HEK293 (cell line): Measurements from ENCODE around the gene EYA2.

Experiments
- CTCF ChIA-PET: fragments of 350-600 bp; formaldehyde crosslinking; extraction: SDS; loops from one replicate; lab custom pipeline; 2021; ENCODE audit warnings: antibody characterized with exemption; lab: Yijun Ruan, JAX
- POLR2A ChIA-PET: fragments of 300-600 bp; formaldehyde crosslinking; extraction: SDS; loops from one replicate; lab custom pipeline; 2020; ENCODE audit warnings: antibody characterized with exemption, inconsistent platforms; lab: Yijun Ruan, JAX
- H3K27ac ChIP-seq: fragments of 200-500 bp; sonication (Bioruptor generic); 2 replicates; pipeline ENCODE4 v1.5.1; 2014; ENCODE audit warnings: low read depth, low read length, control low read depth, inconsistent platforms; ENCODE audit errors: extremely low read depth
- H3K36me3 ChIP-seq, 2 experiments: fragments of 200-500 bp in 1 of 2; sonication (Bioruptor generic) in 1 of 2; 1 replicate in 1 of 2; 2 replicates in 1 of 2; pipeline ENCODE4 v1.5.1; 2014 to 2017; ENCODE audit warnings: inconsistent platforms in 2 of 2, low read length in 2 of 2; ENCODE audit not compliant: control insufficient read depth in 2 of 2, insufficient read depth in 1 of 2
- H3K4me1 ChIP-seq: fragments of 200-500 bp; sonication (Bioruptor generic); 2 replicates; pipeline ENCODE4 v1.5.1; 2014; ENCODE audit warnings: mild to moderate bottlenecking, low read length, inconsistent platforms; ENCODE audit not compliant: control insufficient read depth, insufficient read depth
- H3K4me3 ChIP-seq: 2 replicates; pipeline ENCODE4 v1.5.1; 2011; ENCODE audit warnings: low read depth, mild to moderate bottlenecking, control low read depth, low read length, moderate library complexity
- H3K9me3 ChIP-seq: fragments of 200-500 bp; sonication (Bioruptor generic); 2 replicates; pipeline ENCODE4 v1.5.1; 2014; ENCODE audit warnings: low read depth, low read length, inconsistent platforms; ENCODE audit not compliant: control insufficient read depth, insufficient read depth
- KLF16 ChIP-seq: fragments of 450-650 bp; formaldehyde crosslinking; IDR thresholded peaks from 2 replicates; pipeline ENCODE4 v1.5.1; 2017; ENCODE audit warnings: missing biosample characterization, missing genetic modification characterization
- KLF7 ChIP-seq: fragments of 450-650 bp; formaldehyde crosslinking; IDR thresholded peaks from 2 replicates; pipeline ENCODE4 v1.5.1; 2016; ENCODE audit warnings: missing biosample characterization, missing genetic modification characterization, borderline replicate concordance
- KLF8 ChIP-seq: fragments of 450-650 bp; formaldehyde crosslinking; IDR thresholded peaks from 2 replicates; pipeline ENCODE4 v1.5.1; 2016; ENCODE audit warnings: missing biosample characterization, missing genetic modification characterization
- ZNF146 ChIP-seq: fragments of 450-650 bp; formaldehyde crosslinking; IDR thresholded peaks from 2 replicates; pipeline ENCODE4 v1.5.1; 2016; ENCODE audit warnings: missing biosample characterization, missing genetic modification characterization
- ZNF202 ChIP-seq: fragments of 450-650 bp; formaldehyde crosslinking; IDR thresholded peaks from 2 replicates; pipeline ENCODE4 v1.5.1; 2016; ENCODE audit warnings: missing biosample characterization, missing genetic modification characterization, borderline replicate concordance
- ZNF211 ChIP-seq: fragments of 450-650 bp; formaldehyde crosslinking; IDR thresholded peaks from 2 replicates; pipeline ENCODE4 v1.5.1; 2016; ENCODE audit warnings: low read depth, missing biosample characterization, missing genetic modification characterization
- ZNF354C ChIP-seq: fragments of 450-650 bp; formaldehyde crosslinking; IDR thresholded peaks from 2 replicates; pipeline ENCODE4 v1.5.1; 2016; ENCODE audit warnings: missing biosample characterization, missing genetic modification characterization, low read depth, borderline replicate concordance
- ZNF423 ChIP-seq: fragments of 450-650 bp; formaldehyde crosslinking; IDR thresholded peaks from 2 replicates; pipeline ENCODE4 v1.5.1; 2016; ENCODE audit warnings: missing biosample characterization, missing genetic modification characterization
- ZNF473 ChIP-seq: fragments of 450-650 bp; formaldehyde crosslinking; IDR thresholded peaks from 2 replicates; pipeline ENCODE4 v1.5.1; 2017; ENCODE audit warnings: missing biosample characterization, missing genetic modification characterization
- ZNF658 ChIP-seq: fragments of 450-650 bp; formaldehyde crosslinking; IDR thresholded peaks from 2 replicates; pipeline ENCODE4; 2016; ENCODE audit warnings: missing biosample characterization, missing genetic modification characterization
- ZNF792 ChIP-seq: fragments of 450-650 bp; formaldehyde crosslinking; IDR thresholded peaks from 2 replicates; pipeline ENCODE4 v1.5.1; 2016; ENCODE audit warnings: missing biosample characterization, missing genetic modification characterization
- TF ChIP-seq, protein P1 (sequence below): fragments of 450-650 bp; formaldehyde crosslinking; IDR thresholded peaks from 2 replicates; pipeline ENCODE4 v1.5.1; 2016; ENCODE audit warnings: missing biosample characterization, missing genetic modification characterization
- TF ChIP-seq, protein P2 (sequence below): fragments of 450-650 bp; formaldehyde crosslinking; IDR thresholded peaks from 2 replicates; pipeline ENCODE4 v1.5.1; 2017; ENCODE audit warnings: missing biosample characterization, missing genetic modification characterization
- TF ChIP-seq, protein P3 (sequence below): fragments of 450-650 bp; formaldehyde crosslinking; IDR thresholded peaks from 2 replicates; pipeline ENCODE4 v1.5.1; 2016; ENCODE audit warnings: missing biosample characterization, missing genetic modification characterization
- TF ChIP-seq, protein P4 (sequence below): fragments of 450-650 bp; formaldehyde crosslinking; IDR thresholded peaks from 2 replicates; pipeline ENCODE4 v1.5.1; 2016; ENCODE audit warnings: missing biosample characterization, missing genetic modification characterization, borderline replicate concordance

Gene EYA2

DNA sequence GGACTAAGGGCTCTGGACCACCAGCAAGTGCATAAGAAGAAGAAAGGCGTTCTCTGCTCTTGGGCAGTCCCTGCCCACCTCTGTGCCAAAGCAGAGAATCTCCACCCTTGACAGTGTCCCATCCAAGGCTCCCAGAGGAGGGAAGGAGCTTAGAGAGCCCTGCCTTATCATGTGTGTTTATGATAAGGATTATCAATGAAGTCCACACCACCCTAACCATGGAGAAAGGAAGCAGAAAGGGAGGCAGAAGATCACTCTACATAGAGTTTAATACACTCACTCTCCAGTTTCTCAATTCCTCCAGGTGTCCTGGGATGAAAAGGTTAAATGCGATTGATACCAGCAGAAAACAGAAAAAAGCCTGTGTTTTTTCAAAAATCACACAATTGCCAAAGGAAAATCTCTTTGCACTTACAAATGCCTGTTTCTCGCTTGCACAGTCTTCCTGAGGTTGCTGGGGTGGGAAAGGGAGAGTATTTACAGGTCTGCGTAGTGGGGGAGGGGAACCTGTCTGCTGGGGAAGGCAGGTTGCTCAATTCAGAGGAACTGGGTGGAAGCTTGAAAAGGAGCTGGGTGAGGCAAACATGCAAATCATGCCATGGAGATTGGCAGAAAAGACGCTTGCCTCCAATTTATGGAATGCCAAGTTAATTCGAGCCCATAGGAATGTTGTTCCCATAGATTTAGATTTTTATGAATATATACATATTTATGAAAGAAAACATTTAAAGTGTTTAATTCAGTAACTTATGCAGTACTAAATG lies 104.0 kb downstream of the EYA2 start:
- ChIA-PET CTCF (no interaction called here), POLR2A (no interaction called here)
- H3K27ac ChIP-seq = no peak overlapping the region
- no peaks in the 10 kb centered on the region for H3K9me3 ChIP-seq
- H3K4me1 ChIP-seq = no peaks in the 10 kb centered on the region
- no peak overlapping the region for H3K4me3 ChIP-seq
- TF ChIP-seq ZNF423 (tag by site-specific recombination) (no peak), ZNF146 (tag by site-specific recombination) (no peak)
- no peaks in the 10 kb centered on the region; a peak in 1 of 3 replicates for H3K36me3 ChIP-seq

DNA sequence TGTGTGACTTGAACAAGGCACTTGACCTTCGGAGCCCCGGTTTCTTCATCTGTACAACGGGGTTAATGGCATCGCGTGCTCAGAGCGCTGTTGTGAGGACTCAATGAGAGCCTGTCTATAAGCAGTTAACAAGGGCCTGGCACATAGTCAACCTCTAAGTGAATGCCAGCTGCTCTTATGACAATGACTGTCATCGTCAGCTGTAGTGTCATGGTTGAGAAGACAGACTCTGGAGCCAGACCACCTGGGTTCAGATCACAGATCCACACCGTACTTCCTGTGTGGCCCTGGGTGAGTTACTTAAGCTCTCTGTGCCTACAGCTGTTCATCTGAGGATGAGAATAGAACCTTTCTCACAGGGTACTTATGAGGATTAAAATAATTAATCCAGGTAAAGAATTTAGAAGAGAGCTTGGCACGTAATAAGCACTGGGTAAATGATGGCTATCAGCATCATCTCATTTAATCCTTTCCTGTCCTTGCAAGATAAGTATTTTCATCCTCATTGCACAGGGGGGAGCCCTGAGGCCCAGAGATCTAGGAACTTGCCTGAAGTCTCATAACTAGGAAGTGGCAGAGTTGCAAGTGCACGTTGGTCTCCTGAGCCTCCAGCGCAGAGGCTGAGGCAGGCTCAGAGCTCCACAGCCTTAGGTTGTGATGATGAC lies 105.3 kb downstream of the EYA2 start:
- ChIA-PET CTCF (no interaction called here), POLR2A (no interaction called here)
- peaks cover 0 to 9% of the 10 kb centered on the region in 2 experiments; a peak in 2 of 3 replicates for H3K36me3 ChIP-seq
- H3K9me3 ChIP-seq = no peaks in the 10 kb centered on the region
- TF ChIP-seq, protein P1, sequence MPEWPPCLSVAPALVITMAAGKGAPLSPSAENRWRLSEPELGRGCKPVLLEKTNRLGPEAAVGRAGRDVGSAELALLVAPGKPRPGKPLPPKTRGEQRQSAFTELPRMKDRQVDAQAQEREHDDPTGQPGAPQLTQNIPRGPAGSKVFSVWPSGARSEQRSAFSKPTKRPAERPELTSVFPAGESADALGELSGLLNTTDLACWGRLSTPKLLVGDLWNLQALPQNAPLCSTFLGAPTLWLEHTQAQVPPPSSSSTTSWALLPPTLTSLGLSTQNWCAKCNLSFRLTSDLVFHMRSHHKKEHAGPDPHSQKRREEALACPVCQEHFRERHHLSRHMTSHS (tag by site-specific recombination) = no peak
- TF ChIP-seq, protein P2, sequence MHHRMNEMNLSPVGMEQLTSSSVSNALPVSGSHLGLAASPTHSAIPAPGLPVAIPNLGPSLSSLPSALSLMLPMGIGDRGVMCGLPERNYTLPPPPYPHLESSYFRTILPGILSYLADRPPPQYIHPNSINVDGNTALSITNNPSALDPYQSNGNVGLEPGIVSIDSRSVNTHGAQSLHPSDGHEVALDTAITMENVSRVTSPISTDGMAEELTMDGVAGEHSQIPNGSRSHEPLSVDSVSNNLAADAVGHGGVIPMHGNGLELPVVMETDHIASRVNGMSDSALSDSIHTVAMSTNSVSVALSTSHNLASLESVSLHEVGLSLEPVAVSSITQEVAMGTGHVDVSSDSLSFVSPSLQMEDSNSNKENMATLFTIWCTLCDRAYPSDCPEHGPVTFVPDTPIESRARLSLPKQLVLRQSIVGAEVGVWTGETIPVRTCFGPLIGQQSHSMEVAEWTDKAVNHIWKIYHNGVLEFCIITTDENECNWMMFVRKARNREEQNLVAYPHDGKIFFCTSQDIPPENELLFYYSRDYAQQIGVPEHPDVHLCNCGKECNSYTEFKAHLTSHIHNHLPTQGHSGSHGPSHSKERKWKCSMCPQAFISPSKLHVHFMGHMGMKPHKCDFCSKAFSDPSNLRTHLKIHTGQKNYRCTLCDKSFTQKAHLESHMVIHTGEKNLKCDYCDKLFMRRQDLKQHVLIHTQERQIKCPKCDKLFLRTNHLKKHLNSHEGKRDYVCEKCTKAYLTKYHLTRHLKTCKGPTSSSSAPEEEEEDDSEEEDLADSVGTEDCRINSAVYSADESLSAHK (tag by site-specific recombination) = no peak
- TF ChIP-seq, protein P3, sequence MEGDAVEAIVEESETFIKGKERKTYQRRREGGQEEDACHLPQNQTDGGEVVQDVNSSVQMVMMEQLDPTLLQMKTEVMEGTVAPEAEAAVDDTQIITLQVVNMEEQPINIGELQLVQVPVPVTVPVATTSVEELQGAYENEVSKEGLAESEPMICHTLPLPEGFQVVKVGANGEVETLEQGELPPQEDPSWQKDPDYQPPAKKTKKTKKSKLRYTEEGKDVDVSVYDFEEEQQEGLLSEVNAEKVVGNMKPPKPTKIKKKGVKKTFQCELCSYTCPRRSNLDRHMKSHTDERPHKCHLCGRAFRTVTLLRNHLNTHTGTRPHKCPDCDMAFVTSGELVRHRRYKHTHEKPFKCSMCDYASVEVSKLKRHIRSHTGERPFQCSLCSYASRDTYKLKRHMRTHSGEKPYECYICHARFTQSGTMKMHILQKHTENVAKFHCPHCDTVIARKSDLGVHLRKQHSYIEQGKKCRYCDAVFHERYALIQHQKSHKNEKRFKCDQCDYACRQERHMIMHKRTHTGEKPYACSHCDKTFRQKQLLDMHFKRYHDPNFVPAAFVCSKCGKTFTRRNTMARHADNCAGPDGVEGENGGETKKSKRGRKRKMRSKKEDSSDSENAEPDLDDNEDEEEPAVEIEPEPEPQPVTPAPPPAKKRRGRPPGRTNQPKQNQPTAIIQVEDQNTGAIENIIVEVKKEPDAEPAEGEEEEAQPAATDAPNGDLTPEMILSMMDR = no peak
- TF ChIP-seq KLF8 (no peak), KLF16 (tag by site-specific recombination) (no peak), ZNF658 (tag by site-specific recombination) (no peak), ZNF473 (tag by site-specific recombination) (no peak), ZNF202 (no peak), KLF7 (tag by site-specific recombination) (no peak), ZNF211 (tag by site-specific recombination) (no peak), ZNF354C (tag by site-specific recombination) (no peak), ZNF792 (tag by site-specific recombination) (no peak)
- TF ChIP-seq, protein P4, sequence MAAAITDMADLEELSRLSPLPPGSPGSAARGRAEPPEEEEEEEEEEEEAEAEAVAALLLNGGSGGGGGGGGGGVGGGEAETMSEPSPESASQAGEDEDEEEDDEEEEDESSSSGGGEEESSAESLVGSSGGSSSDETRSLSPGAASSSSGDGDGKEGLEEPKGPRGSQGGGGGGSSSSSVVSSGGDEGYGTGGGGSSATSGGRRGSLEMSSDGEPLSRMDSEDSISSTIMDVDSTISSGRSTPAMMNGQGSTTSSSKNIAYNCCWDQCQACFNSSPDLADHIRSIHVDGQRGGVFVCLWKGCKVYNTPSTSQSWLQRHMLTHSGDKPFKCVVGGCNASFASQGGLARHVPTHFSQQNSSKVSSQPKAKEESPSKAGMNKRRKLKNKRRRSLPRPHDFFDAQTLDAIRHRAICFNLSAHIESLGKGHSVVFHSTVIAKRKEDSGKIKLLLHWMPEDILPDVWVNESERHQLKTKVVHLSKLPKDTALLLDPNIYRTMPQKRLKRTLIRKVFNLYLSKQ (tag by site-specific recombination) = no peak
- no peak overlapping the region for H3K4me3 ChIP-seq
- no peak overlapping the region for H3K27ac ChIP-seq
- H3K4me1 ChIP-seq = no peaks in the 10 kb centered on the region
